Activated CD4-positive, alpha-beta T cell treated with anti-CD3 and anti-CD28 coated beads, Interleukin-2, amount 50 U/mL, for 48 hours (primary cell): ENCODE results near the gene TNFAIP8L2.
"Not testable (repeated sequence)": the region's sequence is repeated elsewhere in the genome, so short reads cannot be mapped to it uniquely, and the experiment has no call there.

ENCODE experiments used
- DNase-seq, 2 experiments: peaks; one replicate each; pipeline ENCODE4 v3.0.0-alpha.2; 2020

TNFAIP8L2 gene

GRCh38 chr1:151193304-151193703 is 36.9 kb downstream of the TNFAIP8L2 start:
- no peak for DNase-seq

DNA sequence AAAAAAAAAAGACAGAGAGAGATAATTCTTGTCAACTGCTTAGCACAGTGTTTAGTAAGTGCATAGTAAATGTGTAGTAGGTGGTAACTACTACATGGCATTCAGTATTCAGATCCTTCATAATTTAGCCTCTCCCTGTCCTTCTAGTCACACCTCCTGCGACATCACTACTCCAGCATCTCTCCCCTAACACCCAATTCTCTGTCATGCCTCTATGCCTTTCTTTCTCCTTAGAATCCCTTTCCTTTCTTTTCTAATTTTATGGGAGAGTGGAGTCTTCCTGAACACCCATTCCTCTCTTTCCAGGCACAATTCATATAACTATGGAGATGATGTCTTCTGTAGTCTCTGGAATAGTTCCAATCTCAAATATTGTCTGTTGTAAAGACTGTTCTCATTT is 37.4 kb downstream of the TNFAIP8L2 start:
- DNase-seq: no peak

DNA sequence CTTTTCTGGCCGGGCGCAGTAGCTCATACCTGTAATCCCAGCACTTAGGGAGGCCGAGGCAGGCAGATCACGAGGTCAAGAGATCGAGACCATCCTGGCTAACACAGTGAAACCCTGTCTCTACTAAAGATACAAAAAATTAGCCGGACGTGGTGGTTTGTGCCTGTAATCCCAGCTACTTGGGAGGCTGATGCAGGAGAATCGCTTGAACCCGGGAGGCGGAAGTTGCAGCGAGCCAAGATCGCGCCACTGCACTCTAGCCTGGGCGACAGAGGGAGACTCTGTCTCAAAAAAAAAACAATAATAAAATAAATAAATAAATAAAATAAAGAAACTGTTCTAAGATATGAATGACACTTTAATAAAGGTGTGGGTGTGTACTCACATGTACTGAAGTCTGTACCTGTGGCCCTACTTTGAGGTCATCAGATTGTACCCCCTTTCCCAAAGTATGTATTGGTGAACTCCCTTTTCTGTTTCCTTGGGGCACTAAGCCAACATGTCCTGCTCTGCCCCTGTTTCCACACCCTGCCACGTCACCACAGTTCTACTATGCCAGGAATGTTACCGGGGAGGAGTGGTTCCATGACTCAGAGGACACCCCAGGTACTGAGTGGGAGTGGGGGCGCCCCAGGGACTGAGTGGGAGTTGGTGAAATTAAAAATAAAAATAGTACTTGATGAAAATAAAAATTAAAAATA is 38.6 kb downstream of the TNFAIP8L2 start:
- DNase-seq: not testable (repeated sequence)

DNA sequence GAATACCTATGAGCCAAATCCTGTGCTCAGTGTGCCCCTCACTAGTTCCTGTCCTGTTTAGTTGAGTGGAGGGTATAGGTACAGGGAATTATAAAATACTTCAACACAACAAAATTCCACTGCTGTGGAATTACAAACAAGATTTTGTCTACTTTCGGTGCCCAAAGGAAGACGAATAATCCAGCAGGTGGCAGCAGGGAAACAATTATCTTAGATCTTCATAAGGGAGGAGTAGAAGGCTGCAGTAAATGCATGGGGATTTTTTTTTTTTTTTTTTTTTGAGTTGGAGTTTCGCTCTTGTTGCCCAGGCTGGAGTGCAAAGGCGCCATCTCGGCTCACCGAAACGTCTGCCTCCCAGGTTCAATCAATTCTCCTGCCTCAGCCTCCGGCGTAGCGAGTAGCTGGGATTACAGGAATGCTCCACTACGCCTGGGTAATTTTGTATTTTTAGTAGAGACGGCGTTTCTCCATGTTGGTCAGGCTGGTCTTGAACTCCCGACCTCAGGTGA is 39.9 kb downstream of the TNFAIP8L2 start:
- peak; percentile 38 to 65 for DNase-seq

GRCh38 chr1:151197863-151198253 is 41.4 kb downstream of the TNFAIP8L2 start:
- DNase-seq: no peak

GRCh38 chr1:151198254-151199127 is 42.0 kb downstream of the TNFAIP8L2 start, which contains the start of gene PIP5K1A:
PIP5K1A (plus strand) TSS chr1:151198552; CDS start chr1:151198997, 445 bp downstream.
- peak; percentile 99 for DNase-seq

GRCh38 chr1:151199873-151200581 is 43.6 kb downstream of the TNFAIP8L2 start:
- peak in 1 of 2 experiments; percentile 26 for DNase-seq

GRCh38 chr1:151205381-151205965 is 49.0 kb downstream of the TNFAIP8L2 start:
- not testable (repeated sequence) for DNase-seq
